Measurements from ENCODE around the gene LRP1.

LRP1 gene

GRCh38 chr12:57138526-57139272 is 10.4 kb downstream of the LRP1 start:
- DNase-seq: no peak

- DNase-seq: no peak
These were observed 11.7 kb downstream of the LRP1 start for GRCh38 chr12:57139796-57140649.

- DNase-seq: no peak
These were observed 13.0 kb downstream of the LRP1 start for GRCh38 chr12:57141249-57141648.

GRCh38 chr12:57142121-57142520 is 13.8 kb downstream of the LRP1 start:
- DNase-seq: no peak

GRCh38 chr12:57142727-57143126 is 14.4 kb downstream of the LRP1 start:
- no peak for DNase-seq

- DNase-seq: no peak
These were observed 15.2 kb downstream of the LRP1 start for GRCh38 chr12:57143454-57143853.

- DNase-seq: no peak
These were observed 17.3 kb downstream of the LRP1 start for GRCh38 chr12:57145460-57146059.

- DNase-seq: no peak
These were observed 17.8 kb downstream of the LRP1 start for GRCh38 chr12:57146092-57146491.

GRCh38 chr12:57146961-57147944 is 19.0 kb downstream of the LRP1 start, which contains the start of gene LRP1-AS:
Gene LRP1-AS (minus strand): TSS chr12:57147619.
- no peak for DNase-seq

GRCh38 chr12:57148469-57149244 is 20.4 kb downstream of the LRP1 start:
- DNase-seq: no peak

GRCh38 chr12:57149245-57149900 is 21.1 kb downstream of the LRP1 start:
- no peak for DNase-seq

GRCh38 chr12:57150400-57151000 is 22.2 kb downstream of the LRP1 start:
- DNase-seq: no peak

GRCh38 chr12:57151741-57152630 is 23.7 kb downstream of the LRP1 start:
- no peak for DNase-seq

- DNase-seq: no peak
These were observed 24.4 kb downstream of the LRP1 start for GRCh38 chr12:57152639-57153038.

- no peak for DNase-seq
These were observed 25.2 kb downstream of the LRP1 start for GRCh38 chr12:57153415-57153997.

- no peak for DNase-seq
These were observed 25.8 kb downstream of the LRP1 start for GRCh38 chr12:57154076-57154475.

- DNase-seq: no peak
These were observed 26.6 kb downstream of the LRP1 start for GRCh38 chr12:57154804-57155434.

- DNase-seq: no peak
These were observed 28.6 kb downstream of the LRP1 start for GRCh38 chr12:57156701-57157403.

Data from NCI-H510A (cell line).